ENCODE measurements around the gene MYO3B.

- TF ChIP-seq CTCF (IDR thresholded peaks at IDR 0.05) (no peak), POLR2A (IDR thresholded peaks at IDR 0.05) (no peak)
These were observed 77.2 kb downstream of the MYO3B start for GRCh38 chr2:170255137-170255536.
